Fibroblast of peridontal ligament (primary cell): ENCODE data around the gene SSNA1.

ENCODE experiments used
- DNase-seq: peaks from one replicate; pipeline ENCODE4 v3.0.0-alpha.2; 2010; ENCODE audit errors: extremely low read depth

Gene SSNA1

DNA sequence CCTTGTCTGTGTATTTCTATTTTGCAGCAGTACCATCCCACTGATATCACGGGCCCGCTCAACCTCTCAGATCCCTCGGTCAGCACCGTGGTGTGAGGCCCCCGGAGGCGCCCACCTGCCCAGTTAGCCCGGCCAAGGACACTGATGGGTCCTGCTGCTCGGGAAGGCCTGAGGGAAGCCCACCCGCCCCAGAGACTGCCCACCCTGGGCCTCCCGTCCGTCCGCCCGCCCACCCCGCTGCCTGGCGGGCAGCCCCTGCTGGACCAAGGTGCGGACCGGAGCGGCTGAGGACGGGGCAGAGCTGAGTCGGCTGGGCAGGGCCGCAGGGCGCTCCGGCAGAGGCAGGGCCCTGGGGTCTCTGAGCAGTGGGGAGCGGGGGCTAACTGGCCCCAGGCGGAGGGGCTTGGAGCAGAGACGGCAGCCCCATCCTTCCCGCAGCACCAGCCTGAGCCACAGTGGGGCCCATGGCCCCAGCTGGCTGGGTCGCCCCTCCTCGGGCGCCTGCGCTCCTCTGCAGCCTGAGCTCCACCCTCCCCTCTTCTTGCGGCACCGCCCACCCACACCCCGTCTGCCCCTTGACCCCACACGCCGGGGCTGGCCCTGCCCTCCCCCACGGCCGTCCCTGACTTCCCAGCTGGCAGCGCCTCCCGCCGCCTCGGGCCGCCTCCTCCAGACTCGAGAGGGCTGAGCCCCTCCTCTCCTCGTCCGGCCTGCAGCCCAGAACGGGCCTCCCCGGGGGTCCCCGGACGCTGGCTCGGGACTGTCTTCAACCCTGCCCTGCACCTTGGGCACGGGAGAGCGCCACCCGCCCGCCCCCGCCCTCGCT, 20.5 kb upstream of the SSNA1 start:
- DNase-seq, result no peak

DNA sequence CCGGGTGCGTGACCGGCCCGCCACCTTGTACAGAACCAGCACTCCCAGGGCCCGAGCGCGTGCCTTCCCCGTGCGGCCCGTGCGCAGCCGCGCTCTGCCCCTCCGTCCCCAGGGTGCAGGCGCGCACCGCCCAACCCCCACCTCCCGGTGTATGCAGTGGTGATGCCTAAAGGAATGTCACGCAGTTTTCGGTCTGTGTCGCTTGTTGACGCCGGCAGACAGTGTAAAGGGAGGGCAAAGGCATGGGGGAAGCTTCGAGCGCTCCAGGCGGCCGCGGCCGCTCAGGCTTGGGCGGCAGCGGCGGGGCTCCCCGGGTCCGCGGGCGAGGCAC, 19.9 kb upstream of the SSNA1 start:
- no peak for DNase-seq

DNA sequence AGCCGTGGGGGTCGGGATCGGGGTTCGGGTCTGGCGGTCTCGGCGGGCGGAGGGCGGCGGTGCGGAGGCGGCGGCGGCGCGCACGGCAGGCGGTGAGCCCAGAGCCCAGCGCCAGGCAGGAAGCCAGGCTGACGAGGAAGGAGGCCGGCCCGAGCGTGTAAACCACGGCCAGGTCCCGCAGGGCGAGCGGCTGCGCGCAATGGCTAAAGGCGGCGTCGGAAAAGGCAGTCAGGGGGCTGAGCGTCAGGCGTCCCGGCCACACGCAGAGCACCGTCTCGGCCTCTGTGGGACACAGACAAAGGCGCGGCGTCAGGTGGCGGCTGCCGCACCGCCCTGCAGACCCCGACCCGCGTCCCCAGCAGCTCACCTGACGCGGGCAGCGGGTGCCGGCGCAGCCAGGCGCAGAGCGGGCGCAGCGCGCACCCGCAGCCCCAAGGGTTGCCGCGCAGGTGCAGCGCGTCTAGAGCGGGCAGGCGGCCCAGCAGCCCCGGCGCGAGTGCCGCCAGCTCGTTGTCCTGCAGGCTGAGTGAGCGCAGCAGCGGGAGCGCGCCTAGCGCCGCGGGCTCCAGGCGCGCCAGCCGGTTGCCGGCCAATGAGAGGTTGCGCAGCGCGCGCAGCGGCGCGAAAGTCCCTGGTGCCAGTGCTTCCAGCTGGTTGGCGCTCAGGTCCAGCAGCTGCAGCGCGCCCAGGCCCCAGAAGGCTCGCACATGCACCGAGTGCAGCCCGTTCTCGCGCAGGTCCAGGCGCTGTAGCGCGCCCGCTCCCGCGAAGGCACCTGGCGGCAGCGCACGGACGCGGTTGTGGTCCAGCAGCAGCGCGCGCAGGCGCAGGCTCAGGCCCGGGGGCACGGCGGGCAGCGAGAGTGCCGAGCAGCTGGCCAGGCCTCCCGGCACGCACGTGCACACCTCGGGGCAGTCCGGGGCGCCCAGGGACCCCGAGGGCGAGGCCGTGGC, 19.3 kb upstream of the SSNA1 start:
- no peak for DNase-seq

DNA sequence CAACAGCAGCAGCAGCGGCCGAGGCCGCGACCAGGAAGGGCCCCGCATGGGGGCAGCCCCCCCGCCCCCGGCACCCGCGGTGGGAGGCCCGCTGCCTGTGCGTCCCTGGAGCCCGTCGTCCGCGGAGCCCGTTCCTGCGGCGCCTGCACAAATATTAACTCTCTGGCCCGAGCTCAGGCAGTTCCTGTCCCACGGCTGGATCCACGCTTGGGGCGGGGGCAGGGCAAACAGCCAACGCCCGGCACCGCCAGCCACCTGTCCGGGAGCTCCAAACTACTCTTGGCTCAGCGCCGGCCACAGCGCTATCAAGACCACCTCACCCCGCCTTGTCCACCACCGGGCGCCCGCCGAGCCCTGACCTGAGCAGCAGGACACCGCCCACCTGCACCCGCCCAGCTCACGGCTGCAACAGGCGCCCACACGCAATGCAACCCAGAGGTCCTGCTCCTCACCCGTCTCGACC, 18.5 kb upstream of the SSNA1 start, which contains the start of gene LRRC26:
TSS of gene LRRC26 (minus strand) at position 156 of the 463 bp plus-strand sequence. CDS start at position 48, 108 bp downstream.
- DNase-seq, result no peak

DNA sequence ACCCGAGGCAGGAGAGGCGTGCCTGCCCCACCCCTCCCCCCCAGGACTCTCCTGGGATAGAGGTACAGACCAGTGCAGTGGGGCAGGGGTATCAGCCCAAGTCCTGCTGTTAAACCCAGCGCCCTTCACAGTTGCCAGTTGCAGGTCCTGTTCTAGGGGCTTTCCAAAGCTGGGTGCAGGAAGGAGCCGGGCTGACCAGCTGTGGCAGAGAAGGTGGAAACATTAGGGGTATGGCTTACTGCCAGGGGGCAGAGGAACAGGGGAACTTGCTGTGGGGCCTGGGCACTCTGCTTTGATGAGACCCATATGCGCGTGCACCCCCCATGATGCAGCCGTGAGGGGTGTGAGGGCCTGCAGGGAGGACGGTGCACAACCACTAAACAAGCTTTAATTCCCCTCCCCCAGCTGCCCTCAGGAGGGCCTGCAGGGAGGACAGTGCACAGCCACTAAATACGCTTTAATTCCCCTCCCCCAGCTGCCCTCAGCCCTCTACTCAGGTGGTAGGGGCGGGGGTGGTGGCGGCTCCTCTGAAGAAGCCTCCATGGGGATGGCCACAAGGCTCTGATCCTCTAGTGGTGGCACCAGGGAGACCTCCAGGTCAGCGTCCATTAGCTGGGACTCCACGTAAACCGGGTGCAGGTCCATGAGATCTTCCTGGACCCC, 17.9 kb upstream of the SSNA1 start:
- DNase-seq, result no peak

DNA sequence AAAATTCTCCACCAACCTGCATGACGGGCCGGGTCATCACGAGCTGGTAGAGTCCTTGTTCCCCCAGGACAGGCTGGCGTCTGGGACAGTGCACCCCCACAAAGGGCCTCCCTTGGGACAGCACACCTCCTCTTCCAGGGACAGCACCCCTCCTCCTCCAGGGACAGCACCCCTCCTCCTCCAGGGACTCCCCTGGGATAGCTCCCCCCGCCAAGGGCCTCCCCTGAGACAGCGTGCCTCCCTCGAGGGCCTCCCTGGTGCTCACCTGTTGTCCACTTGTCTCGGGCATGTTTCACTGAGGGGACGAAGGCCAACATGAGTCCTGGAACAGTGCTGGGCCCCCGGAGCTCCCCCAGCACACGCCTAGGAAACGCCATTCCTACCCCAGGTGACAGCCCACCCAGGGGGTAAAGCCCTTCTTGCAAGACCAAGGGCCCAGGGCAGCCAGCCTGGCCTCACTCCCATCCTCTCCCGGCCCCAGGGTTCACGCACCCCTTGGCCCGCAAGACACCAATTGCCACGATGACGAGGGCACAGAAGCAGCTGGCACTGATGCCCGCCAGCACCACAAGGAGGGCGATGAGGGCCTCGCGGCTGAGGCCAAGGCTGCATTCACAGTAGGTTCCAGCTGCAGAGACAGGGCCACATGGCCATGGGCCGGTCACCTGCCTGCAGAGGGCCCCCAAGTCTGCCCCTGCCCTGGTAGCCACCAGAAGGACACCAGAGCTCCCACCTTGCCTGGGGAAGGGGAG, 17.2 kb upstream of the SSNA1 start:
- DNase-seq, result no peak

DNA sequence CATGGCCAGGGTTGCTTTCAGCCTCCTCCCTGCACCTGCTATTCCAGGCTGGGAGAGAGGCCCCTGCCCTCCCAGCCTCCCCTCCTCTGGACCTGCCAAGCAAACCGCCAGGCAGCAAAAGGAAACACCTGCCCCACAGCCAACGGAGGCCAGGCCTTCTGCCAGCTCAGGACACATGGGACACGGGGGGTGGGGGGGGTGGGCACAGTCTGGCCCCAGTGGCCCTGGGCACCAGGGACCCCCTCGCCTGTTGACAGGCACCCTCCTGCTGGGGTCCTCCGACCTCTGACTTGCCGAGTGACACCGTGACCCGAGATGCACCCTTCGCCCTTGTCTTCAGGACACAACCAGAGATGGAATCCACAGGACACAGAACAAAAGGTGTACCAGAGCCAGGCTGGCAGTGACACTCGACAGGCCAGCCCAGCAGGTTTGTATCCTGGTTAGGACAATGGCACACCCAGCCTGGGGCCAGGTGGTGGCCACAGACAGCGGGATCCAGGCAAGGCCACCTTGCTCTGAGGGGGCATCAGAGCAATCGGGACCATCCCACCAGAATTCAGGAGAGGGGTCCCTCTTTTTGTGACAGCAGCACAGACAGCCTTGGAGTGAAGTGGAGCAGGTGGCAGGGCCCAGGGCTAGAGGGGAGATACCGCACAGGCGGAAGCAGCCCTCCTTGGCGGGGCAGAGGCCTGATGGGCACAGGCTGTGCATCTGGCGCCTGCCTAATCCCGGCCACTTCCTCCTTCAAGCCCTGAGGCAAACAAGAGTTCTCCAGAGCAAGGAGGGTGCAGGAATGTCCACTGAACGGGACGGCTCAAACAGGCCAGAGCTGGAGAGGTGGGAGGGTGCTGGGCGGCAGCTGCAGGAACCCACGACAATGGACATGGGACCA, 15.3 kb upstream of the SSNA1 start:
- no peak for DNase-seq

DNA sequence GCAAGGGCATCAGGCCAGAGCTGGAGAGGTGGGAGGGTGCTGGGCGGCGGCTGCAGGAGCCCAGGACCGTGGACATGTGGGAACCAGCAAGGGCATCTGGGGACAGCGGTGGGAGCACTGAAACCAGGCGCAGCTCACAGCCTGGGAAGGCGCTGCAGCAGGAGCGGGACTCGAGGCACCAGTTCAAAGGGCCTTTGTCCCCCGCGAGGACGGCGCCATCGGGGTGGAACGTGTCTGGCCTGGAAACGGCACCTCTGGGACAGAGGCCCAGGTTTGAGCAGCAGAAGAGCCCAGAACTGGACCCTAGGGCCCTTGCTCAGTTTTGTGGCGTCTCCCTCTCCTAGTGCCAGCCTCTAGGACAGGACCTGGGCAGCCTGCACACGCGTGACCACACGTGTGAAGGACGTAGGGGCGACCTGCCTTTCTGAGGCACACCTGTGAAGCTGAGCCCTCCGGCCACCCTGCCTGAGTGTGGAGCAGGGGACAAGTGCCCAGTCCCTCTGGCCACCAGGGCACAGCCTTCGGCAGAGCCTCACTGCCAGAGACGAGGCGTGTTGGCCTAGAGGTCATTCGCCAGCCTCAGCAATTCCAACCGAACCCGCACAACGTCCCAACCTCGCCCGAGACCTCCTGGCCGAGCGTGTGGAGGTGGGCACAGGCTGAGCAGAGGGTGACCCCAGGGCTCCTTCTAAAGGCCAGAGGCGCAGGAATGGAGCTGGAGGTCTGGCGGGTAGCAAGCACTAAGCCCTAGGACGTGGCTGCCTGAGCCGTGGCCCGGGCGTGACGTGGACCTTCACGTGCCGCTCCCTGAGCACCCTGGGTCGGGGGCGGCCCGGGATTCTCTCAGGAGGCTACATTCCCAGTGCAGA, 14.4 kb upstream of the SSNA1 start:
- no peak for DNase-seq

DNA sequence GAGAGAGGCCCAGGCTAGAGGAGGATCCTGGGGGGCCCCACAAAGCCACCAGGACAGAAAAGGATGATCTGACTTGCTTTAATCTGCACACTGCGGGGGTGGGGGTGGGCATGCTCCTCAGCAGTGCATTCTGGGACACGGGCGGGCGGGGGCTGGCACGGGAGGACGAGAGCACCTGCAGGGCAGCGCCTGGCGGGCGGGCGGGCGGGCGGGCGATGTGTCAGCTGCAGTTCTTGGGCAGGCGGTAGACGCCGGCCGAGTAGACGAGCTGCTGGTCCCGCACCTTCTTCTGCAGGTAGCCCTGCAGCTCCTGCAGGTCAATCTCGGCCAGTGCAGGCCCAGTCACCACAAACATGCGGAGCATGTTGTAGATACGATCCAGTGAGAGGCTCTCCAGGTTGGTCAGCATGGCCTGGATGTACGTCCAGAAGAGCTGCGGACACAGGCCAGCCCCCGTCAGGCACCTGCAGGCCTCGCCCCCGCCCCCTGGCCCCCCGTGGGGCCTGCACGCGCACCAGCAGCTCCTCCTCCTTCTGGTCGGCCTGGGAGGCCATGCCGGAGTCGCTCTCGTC, 13.7 kb upstream of the SSNA1 start:
- no peak for DNase-seq

DNA sequence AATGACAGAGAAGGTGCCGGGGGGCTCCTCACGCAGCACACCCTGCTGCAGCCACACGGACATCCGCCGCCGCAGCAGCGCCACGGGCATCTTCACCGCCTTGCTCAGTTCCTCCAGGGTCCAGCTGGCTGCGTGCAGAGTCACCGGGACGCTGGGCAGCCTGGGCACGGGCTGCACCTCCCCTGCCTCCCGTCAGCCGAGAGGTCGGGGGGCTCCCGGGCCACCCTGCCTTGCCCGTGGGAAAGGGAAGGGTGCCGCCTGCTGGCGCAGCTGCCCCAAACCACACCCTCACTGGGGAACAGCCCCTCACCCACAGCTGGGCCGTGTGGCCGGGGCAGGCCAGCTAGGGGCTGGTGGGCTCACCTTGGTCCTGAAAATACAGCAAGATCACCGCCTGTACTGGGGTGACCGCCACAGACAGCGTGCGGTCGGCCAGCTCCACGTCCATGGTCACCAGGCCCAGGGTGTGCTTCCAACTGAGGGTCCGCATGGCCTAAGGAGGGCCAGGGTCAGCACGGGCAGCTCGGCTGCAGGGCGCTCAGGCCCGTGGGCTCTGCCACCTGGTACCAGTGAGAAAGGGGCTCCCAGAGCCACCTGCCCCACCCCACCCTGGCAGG, 13.0 kb upstream of the SSNA1 start:
- DNase-seq, result no peak

DNA sequence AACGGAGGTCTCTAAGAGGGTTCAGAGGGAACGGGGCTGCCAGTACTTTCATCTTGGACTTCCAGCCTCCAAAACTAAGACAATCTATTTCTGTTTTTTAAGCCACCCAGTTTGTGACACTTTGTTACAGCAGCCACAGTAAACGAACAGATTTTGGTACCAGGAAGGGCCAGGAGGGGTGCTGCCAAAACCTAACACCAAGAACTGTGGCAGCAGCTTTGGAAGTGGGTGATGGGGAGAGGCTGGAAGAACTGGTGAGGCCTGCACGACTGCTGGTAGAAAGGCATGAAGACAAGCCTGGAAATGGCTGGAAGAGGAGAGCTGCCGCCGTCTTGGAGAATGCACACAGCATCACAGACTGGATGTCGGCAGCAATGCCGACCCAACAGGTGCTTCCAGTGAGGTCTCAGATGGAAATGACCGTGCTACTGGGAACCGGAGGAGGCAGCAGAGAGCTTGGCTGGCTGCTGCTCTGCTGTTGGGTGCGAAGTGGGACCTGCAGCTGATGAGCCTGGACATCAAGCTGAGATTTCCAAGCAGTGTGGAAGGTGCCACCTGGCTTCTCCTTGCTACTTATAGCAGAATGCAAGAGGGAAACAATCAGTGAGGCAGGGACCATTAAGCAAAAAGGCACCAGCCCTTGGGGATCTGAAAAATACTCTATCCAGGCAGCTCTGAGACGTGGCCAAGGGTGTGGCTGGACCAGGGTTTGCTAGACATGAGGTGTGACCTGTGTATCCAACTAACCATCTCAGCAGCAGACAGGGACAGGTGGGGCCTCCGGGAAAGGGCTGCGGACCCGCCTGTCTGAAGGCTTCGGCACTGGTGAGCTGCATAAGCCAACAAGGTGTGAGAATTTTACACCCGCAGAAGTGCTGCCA, 11.9 kb upstream of the SSNA1 start:
- DNase-seq, result no peak

DNA sequence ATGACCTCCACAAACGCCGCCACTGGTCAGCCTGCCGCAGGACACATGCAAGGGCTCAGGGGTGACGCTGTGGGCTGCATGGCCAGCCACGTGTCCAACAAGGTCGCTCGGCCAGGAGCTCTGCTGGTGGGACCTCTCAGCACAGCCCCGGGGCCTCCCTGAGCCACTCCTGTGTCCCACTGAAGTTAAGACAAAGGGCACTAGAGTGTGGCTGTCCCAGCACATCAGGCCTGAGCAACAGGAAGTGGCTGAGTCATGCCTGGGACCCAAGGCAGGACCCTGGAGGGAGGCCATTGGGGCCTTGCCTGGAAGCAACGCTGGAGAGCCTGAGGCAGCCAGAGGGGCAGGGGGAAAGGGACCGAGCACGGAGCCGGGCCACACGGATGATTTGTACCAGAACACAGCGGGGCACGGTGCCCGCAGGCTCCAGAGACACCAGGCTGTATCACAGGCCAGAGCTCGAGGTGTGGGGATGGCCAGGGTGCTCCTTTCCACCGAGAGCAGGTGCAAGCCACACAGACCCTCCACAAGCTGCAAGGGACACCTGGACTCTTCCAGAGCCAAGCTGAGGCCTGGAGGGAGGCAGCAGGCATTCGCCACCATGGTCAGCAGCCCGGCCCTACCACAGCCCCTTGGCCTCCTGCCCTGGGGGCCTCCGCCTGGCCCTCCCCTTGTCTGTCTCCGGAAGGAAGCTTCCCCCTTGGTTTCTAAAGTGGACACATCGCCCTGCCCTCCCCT, 10.1 kb upstream of the SSNA1 start:
- no peak for DNase-seq

DNA sequence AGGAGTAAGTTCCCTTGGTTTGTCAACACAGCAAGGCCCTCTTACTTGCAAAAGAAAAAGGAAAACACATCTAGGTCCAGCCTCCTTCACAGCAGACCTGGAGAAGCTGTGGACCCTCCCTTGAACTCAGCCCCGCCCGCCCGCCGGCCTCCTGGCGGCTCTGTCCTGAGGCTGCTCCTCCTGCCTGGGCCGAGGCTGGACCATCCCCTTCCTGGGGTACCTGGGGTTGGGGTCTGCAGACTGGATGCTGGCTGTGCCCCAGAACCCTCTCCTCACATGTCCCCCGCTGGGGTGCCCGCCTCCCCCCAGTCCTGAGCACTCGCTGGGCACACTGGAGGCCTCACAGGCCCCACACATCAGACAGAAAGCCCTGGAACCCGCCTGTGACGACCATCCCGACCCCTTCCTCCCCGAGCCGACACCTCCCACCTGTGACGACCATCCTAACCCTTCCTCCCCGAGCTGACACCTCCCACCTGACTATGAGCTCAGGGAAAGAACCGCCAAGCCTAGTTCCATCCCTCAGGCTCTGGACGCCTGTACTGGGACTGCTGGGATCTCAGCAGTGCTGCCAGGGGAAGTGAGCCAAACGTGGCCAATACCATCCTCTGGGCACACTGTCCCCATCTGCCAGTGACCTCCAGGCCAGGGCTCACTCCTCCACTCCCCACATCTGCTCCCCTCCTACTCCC, 9.4 kb upstream of the SSNA1 start:
- DNase-seq, result no peak

DNA sequence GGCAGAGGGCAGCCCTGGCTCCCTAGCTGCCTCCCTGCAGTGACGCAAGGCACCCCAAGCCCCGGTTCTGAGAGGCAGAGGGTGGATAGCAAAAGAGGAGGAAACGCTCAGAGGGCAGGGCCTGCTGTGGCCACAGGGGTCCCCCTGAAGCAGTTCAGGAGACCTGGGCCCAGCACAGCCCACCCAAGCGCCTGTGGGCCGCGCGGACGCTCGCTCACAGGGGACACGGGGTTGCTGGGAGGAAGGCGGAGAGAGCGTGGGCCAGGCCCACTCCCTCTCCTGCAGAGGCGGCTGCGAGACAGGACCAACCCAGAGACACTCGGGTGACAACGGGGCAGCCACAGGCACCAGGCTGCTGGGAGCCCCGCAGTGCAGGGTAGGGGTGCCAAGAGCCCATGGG, 8.7 kb upstream of the SSNA1 start:
- no peak for DNase-seq

DNA sequence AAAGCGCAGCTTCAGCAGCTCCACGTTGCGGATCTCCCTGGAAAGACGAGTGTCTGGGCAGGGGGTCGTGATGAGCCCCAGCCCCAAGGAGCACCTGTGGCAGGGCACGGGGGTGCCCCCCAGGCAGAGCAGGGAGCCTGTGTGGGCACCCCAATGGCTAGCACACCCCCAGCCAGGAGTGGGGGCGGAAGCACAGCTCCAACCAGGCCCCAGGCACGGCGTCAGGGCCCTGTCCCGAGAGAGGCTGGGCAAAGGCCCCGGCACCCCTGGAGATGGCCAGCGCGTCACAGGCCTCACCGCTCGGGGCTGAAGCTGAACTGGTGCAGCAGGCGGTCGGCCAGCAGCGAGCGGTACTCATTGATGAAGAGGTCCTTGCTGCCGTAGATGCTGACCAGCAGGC, 8.0 kb upstream of the SSNA1 start:
- no peak for DNase-seq

DNA sequence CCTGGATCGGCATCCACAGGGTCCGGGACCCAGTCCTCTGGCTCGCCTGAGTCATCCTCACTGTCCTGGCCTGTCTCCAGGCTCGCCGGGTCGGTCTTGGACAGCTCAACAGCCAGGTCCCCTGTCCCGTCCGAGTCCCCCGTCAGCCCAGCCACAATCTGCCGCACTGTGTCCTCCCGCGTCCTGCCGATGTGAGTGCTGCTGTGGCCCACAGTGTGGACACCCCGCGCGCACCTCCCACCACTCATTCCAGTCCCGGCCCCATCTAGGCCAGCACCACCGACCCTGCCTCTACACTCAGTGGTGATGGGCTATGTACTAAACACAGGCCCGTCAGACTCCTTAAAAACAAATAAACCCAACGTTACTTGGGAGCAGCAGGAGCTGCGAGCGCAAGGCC, 6.8 kb upstream of the SSNA1 start:
- no peak for DNase-seq
